PC-3 (cell line): Measurements from ENCODE around the gene SEMA6B.

ENCODE experiments used
- EZH2 ChIP-seq: fragments of 300-600 bp; sonication (generic); IDR thresholded peaks from one replicate; pipeline ENCODE4 v1.6.1; 2017; ENCODE audit warnings: antibody characterized with exemption, mild to moderate bottlenecking, low read length; ENCODE audit not compliant: unreplicated experiment
- TF ChIP-seq, protein P1 (sequence below): fragments of 300-600 bp; sonication (generic); conservative IDR thresholded peaks from 2 replicates; pipeline ENCODE4 v1.5.1; 2017; ENCODE audit warnings: antibody characterized with exemption, low read depth, mild to moderate bottlenecking, low read length

DNA sequence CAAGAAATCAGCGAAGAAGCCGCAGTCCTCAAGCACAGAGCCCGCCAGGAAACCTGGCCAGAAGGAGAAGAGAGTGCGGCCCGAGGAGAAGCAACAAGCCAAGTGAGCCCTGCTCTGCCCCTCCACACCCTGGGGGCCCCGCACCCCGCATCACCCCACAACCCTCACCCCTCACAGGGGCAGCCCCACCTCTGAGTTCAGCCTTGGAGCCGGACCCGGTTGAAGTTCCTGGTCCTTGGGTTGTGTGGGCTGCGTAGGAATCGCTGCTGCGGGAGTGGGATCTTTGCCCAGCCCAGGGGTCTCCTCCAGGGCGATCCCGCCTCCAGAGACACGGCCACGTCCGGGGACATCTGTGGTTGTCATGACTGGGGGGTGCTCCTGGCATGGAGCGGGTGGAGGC lies 63.2 kb downstream of the SEMA6B start:
- no peak for TF ChIP-seq EZH2
- TF ChIP-seq, protein P1, sequence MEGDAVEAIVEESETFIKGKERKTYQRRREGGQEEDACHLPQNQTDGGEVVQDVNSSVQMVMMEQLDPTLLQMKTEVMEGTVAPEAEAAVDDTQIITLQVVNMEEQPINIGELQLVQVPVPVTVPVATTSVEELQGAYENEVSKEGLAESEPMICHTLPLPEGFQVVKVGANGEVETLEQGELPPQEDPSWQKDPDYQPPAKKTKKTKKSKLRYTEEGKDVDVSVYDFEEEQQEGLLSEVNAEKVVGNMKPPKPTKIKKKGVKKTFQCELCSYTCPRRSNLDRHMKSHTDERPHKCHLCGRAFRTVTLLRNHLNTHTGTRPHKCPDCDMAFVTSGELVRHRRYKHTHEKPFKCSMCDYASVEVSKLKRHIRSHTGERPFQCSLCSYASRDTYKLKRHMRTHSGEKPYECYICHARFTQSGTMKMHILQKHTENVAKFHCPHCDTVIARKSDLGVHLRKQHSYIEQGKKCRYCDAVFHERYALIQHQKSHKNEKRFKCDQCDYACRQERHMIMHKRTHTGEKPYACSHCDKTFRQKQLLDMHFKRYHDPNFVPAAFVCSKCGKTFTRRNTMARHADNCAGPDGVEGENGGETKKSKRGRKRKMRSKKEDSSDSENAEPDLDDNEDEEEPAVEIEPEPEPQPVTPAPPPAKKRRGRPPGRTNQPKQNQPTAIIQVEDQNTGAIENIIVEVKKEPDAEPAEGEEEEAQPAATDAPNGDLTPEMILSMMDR: no peak
